CD4-positive, alpha-beta T cell treated with Interleukin-15 for 1 hour (primary cell): ENCODE results near the gene CTLA4.
"Not testable (repeated sequence)": the region's sequence is repeated elsewhere in the genome, so short reads cannot be mapped to it uniquely, and the experiment has no call there.

Source experiments
- DNase-seq: peaks from one replicate; pipeline ENCODE4 v3.0.0-alpha.2; 2020

The CTLA4 gene

DNA sequence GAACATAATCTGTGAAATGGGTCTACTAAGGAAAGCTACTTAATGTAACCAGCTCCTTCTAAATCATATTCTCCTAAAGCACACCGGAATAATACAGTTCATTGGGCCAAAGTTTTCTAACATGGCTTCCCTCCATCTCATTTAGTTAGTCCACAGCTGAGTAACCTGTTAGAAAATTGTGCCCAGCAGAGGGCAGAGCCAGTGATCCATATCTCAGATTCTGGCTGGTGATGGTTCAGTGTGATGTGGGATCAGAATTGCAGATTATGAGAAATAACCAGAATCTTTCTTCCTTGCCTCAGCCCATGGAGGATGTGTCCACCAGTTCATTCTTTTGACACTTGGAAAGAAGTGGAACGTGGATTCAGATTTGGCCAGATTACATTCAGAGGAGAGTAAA is 9.4 kb upstream of the CTLA4 start:
- no peak for DNase-seq

DNA sequence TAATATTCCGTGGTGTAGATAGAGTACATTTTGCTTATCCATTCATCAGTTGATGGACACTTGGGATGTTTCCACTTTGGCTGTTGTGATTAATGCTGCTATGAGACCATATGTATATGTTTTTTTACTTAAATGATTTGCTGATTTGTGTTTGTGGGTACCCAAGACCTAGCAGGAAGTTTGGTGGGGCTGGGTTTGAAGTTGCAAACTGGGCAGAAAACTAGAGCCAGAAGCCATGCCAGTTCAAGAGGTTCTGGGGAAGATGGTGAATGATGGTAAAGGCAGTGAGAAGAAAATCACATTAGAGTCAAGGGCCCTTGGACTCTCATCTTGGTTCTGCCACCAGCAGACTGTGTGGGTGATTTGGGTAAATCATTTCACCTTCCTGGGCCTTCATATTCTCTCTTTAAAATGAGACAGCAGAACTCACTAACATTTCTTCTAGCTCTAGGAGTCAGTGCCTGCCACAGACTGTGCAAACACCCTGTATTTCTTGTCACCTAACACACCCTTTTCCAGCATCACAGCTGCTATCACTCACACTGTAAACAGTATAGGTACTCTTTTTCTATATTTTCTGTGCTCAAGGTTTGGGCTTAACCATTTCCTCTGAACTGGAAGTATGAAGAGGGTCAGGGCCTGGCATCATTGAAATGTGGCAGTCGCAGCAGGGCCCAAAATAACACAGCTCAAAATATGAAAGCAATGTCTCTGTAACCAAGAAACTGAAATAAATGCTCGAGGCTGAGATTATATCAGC is 8.4 kb upstream of the CTLA4 start:
- no peak for DNase-seq

DNA sequence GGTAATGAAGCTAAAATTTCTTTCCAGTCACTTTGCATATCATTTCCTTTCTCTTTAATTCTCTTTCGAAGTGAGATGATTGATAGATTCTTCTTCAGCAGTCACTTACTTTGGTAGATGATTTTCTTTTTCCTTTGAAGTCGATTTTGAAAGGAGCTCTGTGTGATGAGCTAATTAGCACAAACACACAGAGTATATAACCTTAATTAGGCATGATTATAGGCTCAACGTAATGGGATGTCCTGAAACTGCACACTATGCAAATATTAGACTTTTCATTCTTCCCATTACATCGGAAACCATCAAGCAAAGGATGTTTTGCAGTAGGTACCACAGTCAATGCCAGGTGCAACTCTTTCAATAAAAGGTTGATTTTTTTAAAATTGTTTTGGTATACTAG is 6.4 kb upstream of the CTLA4 start:
- DNase-seq: no peak

DNA sequence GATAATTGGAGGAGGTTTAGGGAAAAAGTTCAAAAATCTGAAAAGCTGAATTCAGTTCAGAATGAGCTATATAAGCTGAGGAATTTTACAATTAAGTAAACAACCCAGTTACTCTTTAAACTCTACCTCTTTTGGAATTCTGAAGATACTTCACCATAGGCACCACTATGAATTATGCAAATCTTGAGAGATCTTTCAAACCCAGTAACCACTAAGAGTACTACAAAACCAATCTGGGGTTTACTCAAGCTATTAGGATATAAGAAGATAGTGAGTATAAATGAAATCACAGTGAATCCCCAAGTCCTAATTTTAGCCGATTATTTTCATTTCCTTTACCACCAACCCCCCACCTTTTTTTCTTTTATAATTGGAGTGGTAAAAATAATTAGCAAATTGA is 6.0 kb upstream of the CTLA4 start:
- no peak for DNase-seq

DNA sequence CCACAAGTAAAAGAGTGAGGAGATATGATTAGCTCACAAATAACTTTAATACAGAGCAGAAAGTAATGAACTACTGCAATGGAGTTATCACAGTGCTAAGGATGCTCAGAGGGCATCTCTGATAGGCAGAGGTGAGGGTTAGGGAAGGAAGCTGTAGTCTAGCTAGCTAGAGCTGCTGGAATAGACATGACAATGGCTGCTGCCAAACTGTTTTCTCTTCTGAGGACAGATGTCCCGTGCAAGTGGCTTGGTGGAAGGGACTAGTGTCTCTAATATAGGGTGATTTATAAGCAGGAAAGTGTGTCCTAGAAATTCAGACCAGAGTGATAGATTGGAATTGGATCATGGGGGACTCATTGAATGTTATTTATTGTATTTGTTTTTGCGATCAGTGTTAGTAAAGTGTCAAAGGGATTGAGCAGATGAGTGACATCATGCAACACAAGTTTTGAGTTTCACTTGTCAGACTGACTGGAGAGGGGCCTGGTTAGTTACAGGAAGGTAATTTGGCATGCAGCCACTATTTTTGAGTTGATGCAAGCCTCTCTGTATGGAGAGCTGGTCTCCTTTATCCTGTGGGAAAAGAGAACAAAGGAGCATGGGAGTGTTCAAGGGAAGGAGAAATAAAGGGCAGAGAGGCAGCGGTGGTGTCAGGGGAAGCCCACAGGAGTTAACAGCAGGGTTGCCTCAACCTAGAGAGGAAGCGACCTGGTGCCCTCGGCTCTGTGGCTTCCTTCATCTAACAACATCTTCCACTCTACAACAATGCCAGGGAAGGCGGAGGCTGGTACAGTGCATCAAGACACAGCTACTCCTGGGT is 1.9 kb downstream of the CTLA4 start:
- DNase-seq: peak; percentile 57

DNA sequence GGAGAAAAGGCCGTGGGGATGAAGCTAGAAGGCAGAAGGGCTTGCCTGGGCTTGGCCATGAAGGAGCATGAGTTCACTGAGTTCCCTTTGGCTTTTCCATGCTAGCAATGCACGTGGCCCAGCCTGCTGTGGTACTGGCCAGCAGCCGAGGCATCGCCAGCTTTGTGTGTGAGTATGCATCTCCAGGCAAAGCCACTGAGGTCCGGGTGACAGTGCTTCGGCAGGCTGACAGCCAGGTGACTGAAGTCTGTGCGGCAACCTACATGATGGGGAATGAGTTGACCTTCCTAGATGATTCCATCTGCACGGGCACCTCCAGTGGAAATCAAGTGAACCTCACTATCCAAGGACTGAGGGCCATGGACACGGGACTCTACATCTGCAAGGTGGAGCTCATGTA is 2.9 kb downstream of the CTLA4 start:
- DNase-seq: no peak

DNA sequence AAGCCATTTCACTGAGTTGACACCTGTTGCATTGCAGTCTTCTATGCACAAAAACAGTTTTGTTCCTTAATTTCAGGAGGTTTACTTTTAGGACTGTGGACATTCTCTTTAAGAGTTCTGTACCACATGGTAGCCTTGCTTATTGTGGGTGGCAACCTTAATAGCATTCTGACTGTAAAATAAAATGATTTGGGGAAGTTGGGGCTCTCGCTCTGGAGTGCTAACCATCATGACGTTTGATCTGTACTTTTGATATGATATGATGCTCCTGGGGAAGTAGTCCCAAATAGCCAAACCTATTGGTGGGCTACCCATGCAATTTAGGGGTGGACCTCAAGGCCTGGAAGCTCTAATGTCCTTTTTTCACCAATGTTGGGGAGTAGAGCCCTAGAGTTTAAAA is 3.4 kb downstream of the CTLA4 start:
- DNase-seq: no peak

DNA sequence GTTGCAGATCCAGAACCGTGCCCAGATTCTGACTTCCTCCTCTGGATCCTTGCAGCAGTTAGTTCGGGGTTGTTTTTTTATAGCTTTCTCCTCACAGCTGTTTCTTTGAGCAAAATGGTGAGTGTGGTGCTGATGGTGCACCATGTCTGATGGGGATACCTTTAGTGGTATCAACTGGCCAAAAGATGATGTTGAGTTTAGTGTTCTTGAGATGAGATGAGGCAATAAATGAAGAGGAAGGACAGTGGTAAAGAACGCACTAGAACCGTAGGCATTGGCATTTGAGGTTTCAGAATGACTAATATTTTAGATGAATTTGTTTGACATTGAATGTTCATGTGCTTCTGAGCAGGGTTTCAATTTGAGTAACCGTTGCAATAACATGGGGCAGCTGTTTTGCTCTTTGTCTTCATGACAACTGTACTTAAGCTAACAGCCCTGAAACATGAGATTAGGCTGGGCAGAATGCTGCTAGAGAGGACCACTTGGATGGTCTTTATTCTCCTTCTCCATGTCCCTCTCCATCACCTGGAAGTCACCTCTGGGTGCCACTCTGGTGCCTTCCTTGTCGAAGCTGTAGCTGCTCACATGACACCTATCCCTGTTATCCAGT is 3.9 kb downstream of the CTLA4 start:
- no peak for DNase-seq

DNA sequence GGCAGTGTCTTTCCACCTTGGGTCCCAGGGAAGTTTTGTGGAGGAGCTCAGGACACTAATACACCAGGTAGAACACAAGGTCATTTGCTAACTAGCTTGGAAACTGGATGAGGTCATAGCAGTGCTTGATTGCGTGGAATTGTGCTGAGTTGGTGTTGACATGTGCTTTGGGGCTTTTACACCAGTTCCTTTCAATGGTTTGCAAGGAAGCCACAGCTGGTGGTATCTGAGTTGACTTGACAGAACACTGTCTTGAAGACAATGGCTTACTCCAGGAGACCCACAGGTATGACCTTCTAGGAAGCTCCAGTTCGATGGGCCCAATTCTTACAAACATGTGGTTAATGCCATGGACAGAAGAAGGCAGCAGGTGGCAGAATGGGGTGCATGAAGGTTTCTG is 5.9 kb downstream of the CTLA4 start:
- DNase-seq: no peak

DNA sequence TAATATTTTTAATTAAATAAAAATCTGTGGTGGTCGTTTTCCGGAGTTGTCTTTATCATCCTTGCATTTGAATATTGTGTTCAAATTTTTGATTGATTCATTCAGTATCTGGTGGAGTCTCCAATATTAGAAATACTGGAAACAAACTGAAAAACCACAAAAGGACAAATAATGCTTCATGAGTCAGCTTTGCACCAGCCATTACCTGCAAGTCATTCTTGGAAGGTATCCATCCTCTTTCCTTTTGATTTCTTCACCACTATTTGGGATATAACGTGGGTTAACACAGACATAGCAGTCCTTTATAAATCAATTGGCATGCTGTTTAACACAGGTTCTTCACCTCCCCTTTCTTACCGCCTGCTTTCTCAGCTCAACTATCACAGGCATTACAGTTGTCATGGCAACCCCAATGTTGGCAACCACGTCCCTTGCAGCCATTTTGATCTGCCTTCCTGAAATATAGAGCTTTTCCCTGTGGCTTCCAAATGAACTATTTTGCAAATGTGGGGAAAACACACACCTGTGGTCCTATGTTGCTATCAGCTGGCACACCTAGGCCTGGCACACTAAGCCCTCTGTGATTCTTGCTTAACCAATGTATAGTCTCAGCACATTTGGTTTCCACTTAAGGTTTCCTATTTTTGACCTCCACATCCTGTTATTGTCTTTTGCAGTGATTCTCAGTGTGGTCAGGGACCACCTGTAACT is 6.5 kb downstream of the CTLA4 start:
- no peak for DNase-seq

DNA sequence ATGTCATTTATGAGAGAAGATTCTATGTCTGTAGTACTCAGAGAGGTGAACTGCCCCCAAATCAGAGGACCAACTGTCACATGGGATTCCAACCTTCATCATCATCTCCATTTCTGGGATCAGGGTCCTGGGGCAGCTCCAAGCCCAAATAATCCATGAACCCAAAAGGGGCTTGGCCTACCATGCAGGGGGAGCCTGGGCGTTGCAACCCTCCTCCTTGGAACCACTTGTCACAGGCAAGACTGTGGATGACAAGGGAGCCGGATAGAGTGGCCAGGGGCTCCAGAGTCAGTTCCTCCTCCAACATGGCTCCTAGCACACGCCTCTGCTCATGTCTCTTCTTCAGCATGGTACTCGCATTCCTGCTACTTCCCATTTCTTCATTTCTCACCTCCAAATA is 7.9 kb downstream of the CTLA4 start:
- DNase-seq: no peak

DNA sequence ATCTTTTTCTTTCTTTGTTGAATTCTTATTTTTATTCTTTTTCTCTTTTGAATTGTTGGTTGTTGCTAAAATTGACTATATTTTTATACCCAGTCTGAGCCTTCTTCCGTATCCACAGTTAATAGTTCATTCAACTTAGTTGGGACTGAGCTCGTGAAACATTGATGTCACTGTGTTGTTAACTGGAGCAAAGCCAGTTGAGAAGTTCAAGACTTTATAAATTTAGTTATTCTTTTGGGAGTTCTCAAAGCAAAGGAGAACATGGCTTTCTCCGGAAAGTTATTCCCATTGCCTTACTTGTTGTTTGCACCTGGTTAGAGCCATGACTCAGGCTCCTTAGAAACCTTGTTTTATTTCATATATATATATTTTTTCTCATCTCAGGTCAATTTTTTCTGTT is 8.8 kb downstream of the CTLA4 start:
- DNase-seq: no peak

DNA sequence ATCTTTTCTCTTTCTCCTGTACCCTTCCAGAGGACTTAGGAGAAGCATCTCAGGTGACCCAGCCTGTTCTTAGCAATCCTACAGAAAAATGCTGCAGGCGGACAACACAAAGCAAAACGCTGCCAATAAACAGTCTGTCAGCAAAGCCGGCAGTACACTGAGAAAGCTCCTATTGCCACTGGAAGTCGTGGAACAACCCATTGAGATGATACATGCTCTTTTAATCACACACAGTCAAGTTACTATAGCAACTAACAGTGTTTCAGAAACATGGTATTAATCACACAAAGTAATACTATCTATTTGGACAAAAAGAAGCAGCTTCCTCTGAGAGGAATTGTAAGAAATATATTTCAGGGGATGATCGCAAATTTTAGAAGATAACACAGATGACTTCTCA is 10.5 kb downstream of the CTLA4 start:
- DNase-seq: no peak

DNA sequence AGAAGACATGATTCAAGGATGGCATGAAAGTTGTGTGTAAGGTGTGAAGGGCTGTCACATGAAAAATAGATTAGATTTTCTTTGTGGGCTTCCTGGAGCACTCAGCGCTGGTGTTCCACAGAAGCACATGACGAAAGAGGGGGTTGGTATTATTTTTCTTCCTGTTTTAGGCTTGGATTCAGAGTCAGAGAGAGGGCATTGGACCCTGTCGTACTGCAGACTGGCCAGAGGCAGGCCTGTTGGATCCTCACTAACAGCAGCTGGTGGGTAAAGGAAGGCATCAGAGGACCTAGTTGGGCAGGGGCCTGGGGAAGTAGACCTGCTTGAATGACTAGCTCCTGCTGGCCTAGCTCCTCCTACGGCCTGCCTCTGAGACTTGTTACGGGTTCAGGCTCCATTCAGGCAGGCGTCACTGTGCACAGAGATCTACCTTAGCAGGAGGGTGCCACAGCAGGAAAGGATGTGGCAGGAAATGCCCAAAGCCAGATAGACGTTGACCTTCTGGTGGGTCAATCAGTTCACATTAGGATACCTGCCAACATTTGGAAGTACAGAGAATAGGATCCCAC is 13.1 kb downstream of the CTLA4 start:
- no peak for DNase-seq

DNA sequence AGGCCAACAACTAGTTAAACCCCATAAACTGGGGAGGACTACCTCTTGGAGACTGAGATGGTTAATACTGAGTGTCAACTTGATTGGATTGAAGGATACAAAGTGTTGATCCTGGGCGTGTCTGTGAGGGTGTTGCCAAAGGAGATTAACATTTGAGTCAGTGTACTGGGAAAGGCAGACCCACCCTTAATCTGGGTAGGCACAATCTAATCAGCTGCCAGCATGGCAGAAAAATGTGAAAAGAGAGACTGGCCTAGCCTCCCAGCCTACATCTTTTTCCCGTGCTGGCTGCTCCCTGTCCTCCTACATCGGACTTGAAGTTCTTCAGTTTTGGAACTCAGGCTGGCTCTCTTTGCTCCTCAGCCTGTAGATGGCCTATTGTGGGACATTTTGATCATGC is 13.6 kb downstream of the CTLA4 start:
- DNase-seq: not testable (repeated sequence)

DNA sequence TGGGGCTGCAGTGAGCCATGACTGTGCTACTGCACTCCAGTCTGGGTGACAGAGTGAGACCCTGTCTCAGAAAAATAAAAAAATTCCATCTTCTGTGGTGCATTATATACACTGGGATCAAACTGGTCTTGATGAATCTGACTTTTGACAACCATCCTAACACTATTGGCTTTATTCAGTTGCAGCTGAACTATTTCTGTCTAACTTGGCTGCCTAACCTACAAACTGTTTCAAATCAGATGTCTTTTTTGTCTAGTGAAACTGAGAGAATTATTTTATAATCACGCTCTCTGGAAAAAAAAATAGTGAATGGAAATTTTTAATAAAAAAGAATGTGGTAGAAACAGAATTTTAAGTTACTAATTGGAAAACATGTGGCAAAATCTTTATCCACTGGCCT is 15.0 kb downstream of the CTLA4 start:
- no peak for DNase-seq

DNA sequence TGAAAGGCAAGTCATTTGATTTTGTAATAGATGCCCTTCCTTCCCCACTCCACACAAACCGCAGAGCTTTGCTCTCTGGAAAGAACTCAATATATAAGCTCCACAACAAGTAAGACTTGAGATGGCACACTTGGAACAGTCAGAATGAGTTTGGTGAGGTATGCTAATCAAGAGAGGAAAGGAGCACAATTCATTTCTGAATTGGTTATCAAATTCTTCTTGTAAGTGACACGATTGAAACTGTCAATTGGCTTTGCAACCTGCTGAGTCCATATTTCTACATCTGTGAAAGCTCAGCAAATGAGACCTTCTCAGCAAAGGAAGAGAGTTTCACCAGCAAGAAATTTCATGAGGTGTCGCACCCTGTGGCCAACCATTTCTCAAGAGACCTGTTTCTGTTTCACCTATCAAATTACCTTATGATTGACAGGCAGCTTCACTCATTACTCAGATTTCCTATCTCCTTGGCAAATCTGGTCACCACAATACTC is 19.1 kb downstream of the CTLA4 start:
- DNase-seq: no peak

DNA sequence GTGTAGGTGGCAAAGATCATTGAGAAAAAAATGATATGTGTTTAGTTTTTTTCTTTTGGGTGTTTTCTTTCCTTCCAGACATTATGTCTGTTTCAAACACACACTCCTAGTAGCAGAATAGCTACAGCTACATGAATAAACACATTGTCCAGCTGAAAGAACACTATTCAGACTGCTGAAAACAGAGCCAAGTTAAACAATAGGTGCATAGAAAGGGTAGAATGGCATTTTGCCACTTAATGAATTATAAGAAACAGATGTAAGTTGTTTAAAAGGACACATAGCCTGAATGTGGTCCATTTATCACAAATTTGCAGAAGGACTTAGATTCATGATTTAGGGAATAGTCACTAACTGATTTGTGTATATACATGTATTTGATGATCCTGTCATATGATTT is 20.1 kb downstream of the CTLA4 start:
- DNase-seq: no peak

DNA sequence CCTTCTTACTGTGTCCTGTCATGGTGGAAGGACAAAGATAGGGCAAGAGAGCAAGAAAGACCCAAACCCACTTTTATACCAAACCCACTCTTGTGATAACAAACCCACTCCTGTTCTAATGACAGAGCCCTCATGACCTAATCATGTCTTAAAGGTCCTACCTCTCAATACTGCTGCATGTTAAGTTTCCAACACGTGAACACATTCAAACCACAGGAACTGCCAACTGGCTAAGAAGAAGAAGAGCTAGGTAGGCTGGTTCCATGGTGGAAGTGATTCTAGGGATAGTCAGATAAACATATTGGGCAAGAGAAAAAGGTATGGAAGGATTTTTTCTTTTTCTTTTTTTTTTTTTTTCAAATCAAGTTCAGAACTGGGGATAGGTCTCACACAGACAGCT is 22.0 kb downstream of the CTLA4 start:
- no peak for DNase-seq

DNA sequence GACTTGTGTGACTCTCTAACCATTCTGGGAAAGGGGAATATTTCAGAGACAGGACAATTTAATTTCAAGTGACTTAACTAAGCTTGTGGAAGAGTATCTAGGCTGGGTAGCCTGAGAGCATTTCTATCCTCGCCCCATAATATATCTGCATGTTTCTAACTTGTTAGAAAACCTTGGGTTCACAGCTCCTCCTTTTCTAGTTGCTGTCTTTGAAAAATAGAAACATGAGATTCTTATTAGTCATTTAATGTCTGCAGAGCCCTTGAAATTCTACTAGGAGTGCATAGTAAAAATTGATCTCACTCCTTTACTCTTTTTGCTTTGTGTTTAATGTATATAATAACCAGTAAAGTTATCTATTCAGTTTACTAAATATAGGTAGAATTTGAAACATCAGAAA is 22.4 kb downstream of the CTLA4 start:
- no peak for DNase-seq

DNA sequence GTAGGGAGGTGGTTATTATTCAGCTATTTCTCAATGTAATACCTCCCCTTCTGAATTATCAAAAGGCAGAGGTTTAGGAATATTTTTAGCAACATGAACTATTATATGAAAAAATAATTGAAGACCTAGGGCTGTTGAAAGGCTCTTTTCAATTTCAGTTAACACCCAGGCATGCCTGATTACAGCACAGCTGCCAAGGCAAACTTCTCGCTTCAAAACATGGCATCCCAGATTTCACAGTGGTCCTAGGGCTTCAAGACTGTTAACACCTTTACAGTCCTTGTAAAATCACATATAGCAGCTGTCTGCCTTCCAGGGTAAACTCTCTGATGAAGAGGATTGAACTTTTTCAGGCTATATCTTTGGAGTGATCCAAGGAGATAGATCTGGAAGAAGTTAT is 23.2 kb downstream of the CTLA4 start:
- DNase-seq: no peak

DNA sequence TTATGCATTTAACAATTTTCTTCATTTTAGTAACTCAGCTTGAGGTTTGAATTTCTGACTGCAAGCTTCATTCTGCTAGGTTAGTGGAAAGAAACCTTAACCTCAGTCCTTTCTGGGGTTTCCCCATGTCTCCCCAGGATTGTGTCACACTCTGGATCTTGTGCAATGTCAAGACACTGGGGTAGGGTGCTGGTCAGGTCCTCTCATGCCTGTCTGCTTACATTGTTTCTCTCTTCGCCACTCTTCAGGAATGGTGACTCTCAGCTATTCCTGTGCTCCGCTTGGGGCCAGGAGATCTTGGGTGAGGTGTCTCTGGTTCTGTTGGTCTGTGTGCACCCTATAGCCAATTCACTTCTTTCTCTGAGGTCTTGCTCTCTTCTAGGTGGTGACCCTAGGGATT is 23.9 kb downstream of the CTLA4 start:
- DNase-seq: peak; percentile 63

DNA sequence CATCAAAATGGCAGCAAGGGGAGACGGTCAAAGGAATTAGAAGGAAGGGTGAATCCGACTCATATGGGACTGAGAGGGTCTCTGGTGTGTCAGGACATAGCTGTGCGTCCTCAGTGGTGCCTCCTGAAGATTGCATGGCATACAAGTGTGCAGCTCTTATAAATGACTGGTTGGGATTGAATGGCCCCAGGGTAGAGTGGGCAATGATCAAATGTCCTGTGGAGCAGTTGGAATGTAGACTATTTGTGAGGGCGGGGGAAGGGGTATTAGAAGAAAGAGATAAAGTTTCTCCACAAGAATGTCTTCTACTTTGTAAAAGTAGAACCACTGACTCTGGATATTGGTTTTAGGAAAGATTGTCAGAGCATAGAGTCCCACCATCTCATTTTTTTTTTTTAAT is 24.6 kb downstream of the CTLA4 start:
- DNase-seq: no peak
